NT2/D1 (cell line): ENCODE measurements around the gene TTC16.

Source experiments
- DNase-seq: peaks from one replicate; pipeline ENCODE4 v3.0.0-alpha.2; 2011; ENCODE audit warnings: low read depth, low spot score
- H3K27me3 ChIP-seq: 2 replicates; pipeline ENCODE4 v1.6.0; 2011; ENCODE audit warnings: mild to moderate bottlenecking; ENCODE audit not compliant: insufficient read length, insufficient read depth
- H3K36me3 ChIP-seq: 2 replicates; pipeline ENCODE4 v1.6.1; 2011; ENCODE audit warnings: mild to moderate bottlenecking, low read length, mixed read lengths; ENCODE audit not compliant: insufficient read depth, insufficient read length
- H3K4me1 ChIP-seq: 2 replicates; pipeline ENCODE4 v1.5.1; 2011; ENCODE audit not compliant: insufficient read depth, insufficient read length
- H3K4me3 ChIP-seq: 2 replicates; pipeline ENCODE4 v1.5.1; 2011; ENCODE audit warnings: low read depth; ENCODE audit not compliant: insufficient read length
- H3K9ac ChIP-seq: 2 replicates; pipeline ENCODE4 v1.6.0; 2011; ENCODE audit warnings: low read depth; ENCODE audit not compliant: insufficient read length
- H3K9me3 ChIP-seq: 2 replicates; pipeline ENCODE4 v1.5.1; 2011; ENCODE audit warnings: mild to moderate bottlenecking, low read length; ENCODE audit not compliant: insufficient read depth
- SUZ12 ChIP-seq: IDR thresholded peaks from 2 replicates; pipeline ENCODE4 v1.6.1; 2011; ENCODE audit not compliant: insufficient read length, insufficient read depth; ENCODE audit errors: extremely low read depth
- YY1 ChIP-seq: IDR thresholded peaks from 2 replicates; pipeline ENCODE4 v1.6.1; 2011; ENCODE audit not compliant: insufficient read length, insufficient read depth
- ZNF274 ChIP-seq: IDR thresholded peaks from 2 replicates; pipeline ENCODE4 v1.6.1; 2011; ENCODE audit warnings: mild to moderate bottlenecking, low read depth, low read length

The TTC16 gene

DNA sequence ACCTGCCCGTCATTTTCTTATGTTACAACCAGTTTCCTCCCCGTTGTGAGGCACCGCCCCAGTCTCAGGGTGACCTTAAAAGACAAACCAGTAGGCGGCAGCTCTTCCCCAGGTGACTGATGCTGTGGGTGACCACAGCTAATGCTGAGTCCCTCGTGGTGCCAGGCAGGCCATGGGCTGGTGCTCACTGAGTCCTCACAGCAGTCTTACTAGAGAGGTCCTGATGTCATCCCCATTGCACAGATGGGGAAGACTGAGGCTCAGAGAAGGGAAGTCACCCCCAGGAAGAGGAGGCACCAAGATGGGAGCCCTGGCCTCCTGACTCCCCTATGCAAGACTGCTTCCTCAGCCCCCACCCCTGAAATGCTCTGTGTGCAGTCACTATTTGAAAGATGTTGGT is 8.1 kb upstream of the TTC16 start:
- Histone ChIP-seq H3K9ac (no peak overlapping the region), H3K36me3 (no peaks in the 10 kb centered on the region), H3K27me3 (no peaks in the 10 kb centered on the region), H3K9me3 (peaks cover 5% of the 10 kb centered on the region; the same call in 1 of the 2 replicates), H3K4me1 (peaks cover 12% of the 10 kb centered on the region), H3K4me3 (no peak overlapping the region)
- TF ChIP-seq YY1 (no peak), ZNF274 (no peak), SUZ12 (no peak)
- DNase-seq = no peak

GRCh38 chr9:127708952-127709587 is 6.8 kb upstream of the TTC16 start:
- Histone ChIP-seq H3K27me3 (peaks cover 4% of the 10 kb centered on the region), H3K4me3 (no peak overlapping the region)
- no peak for DNase-seq

GRCh38 chr9:127710204-127710783 is 5.6 kb upstream of the TTC16 start:
- Histone ChIP-seq H3K27me3 (peaks cover 15% of the 10 kb centered on the region), H3K9ac (no peak overlapping the region), H3K36me3 (no peaks in the 10 kb centered on the region), H3K4me3 (no peak overlapping the region), H3K9me3 (peaks cover 5% of the 10 kb centered on the region; the same call in 1 of the 2 replicates), H3K4me1 (peaks cover 13% of the 10 kb centered on the region)
- TF ChIP-seq ZNF274 = no peak
- no peak for DNase-seq

More at GRCh38 chr9:127708952-127709587, 6.8 kb upstream of the TTC16 start:
- Histone ChIP-seq H3K36me3 (no peaks in the 10 kb centered on the region), H3K9ac (no peak overlapping the region), H3K9me3 (peaks cover 5% of the 10 kb centered on the region; the same call in 1 of the 2 replicates), H3K4me1 (peaks cover 12% of the 10 kb centered on the region)
- TF ChIP-seq ZNF274 (no peak), SUZ12 (no peak), YY1 (no peak)

GRCh38 chr9:127711226-127711701 is 4.6 kb upstream of the TTC16 start:
- Histone ChIP-seq H3K4me1 (peaks cover 10% of the 10 kb centered on the region), H3K9ac (no peak overlapping the region), H3K9me3 (peaks cover 5% of the 10 kb centered on the region; the same call in 1 of the 2 replicates), H3K4me3 (no peak overlapping the region), H3K36me3 (no peaks in the 10 kb centered on the region), H3K27me3 (peaks cover 16% of the 10 kb centered on the region)
- no peak for DNase-seq
- TF ChIP-seq SUZ12 (no peak), ZNF274 (no peak), YY1 (no peak)

- Histone ChIP-seq H3K9ac (peak overlapping the region; percentile 45), H3K36me3 (no peaks in the 10 kb centered on the region), H3K9me3 (peaks cover 5% of the 10 kb centered on the region; the same call in 1 of the 2 replicates), H3K4me1 (peaks cover 11% of the 10 kb centered on the region), H3K27me3 (peaks cover 16% of the 10 kb centered on the region), H3K4me3 (no peak overlapping the region)
- no peak for TF ChIP-seq SUZ12
- no peak for TF ChIP-seq YY1
- no peak for TF ChIP-seq ZNF274
- DNase-seq = no peak
Measured at GRCh38 chr9:127711831-127712274, 4.0 kb upstream of the TTC16 start.

DNA sequence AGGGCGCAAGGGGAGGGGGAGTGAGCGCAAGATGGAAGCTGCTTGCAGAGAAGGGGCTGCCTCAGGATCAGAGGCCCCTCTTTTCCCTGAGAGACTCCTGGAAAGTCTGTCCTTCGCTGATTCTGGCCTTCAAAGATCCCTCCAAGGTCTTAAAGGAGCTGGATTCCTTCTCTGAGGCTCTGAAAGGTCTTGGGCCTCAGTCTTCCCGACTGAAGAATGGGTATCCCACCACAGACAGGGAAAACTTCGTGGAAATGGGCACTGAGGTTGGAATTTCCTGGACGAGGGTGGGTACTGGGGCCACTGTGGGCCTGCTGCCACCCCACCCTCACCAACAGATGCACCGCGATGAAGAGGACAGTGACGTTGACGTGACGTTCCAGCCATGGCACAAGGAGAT is 3.5 kb upstream of the TTC16 start:
- peaks cover 11% of the 10 kb centered on the region for H3K4me1 ChIP-seq
- no peak for DNase-seq
- TF ChIP-seq ZNF274 (no peak), SUZ12 (no peak), YY1 (no peak)

GRCh38 chr9:127712867-127713266 is 3.0 kb upstream of the TTC16 start:
- no peak for DNase-seq
- Histone ChIP-seq H3K36me3 (no peaks in the 10 kb centered on the region), H3K9me3 (peaks cover 5% of the 10 kb centered on the region; the same call in 1 of the 2 replicates), H3K9ac (no peak overlapping the region), H3K4me1 (peaks cover 11% of the 10 kb centered on the region), H3K4me3 (no peak overlapping the region), H3K27me3 (peaks cover 21% of the 10 kb centered on the region)
- no peak for TF ChIP-seq ZNF274
- no peak for TF ChIP-seq SUZ12
- TF ChIP-seq YY1 = no peak

More for the DNA sequence above, 3.5 kb upstream of the TTC16 start:
- Histone ChIP-seq H3K9me3 (peaks cover 5% of the 10 kb centered on the region; the same call in 1 of the 2 replicates), H3K4me3 (no peak overlapping the region), H3K27me3 (peaks cover 19% of the 10 kb centered on the region), H3K9ac (no peak overlapping the region), H3K36me3 (no peaks in the 10 kb centered on the region)
